Activated CD8-positive, alpha-beta T cell treated with anti-CD3 and anti-CD28 coated beads for 36 hours (primary cell): ENCODE measurements around the gene APPL1. TPM values are rescaled to one million over a fixed set of nuclear protein-coding genes. Genes with fewer than 3 reads are reported as not detected.
A peak's percentile ranks its signal among the peaks of the same experiment; 100 is the strongest.

Source experiments
- ATAC-seq: fragments of 200-7000 bp; cut with Tn5 transposase; one replicate; pipeline ENCODE4 v1.10.0; 2021; ENCODE audit warnings: mild to moderate bottlenecking, moderate library complexity
- CTCF ChIA-PET: fragments of 350-600 bp; sonication (Branson Sonifier 250); formaldehyde crosslinking; loops from one replicate; lab custom pipeline; 2021; ENCODE audit warnings: antibody characterized with exemption; lab: Charles Lee
- POLR2A ChIA-PET: fragments of 350-600 bp; sonication (Branson Sonifier 250); formaldehyde crosslinking; loops from one replicate; lab custom pipeline; 2021; ENCODE audit warnings: antibody characterized with exemption; lab: Charles Lee
- DNase-seq: peaks from one replicate; pipeline ENCODE4 v3.0.0-alpha.2; 2020
- H3K27ac Mint-ChIP-seq: one replicate; pipeline ENCODE4 v1.8.0; 2021; ENCODE audit warnings: mild to moderate bottlenecking, mixed read lengths
- H3K27me3 Mint-ChIP-seq: one replicate; pipeline ENCODE4 v1.8.0; 2021; ENCODE audit warnings: mixed read lengths
- H3K36me3 Mint-ChIP-seq: one replicate; pipeline ENCODE4 v1.8.0; 2021; ENCODE audit warnings: low read depth, mixed read lengths
- H3K4me1 Mint-ChIP-seq: one replicate; pipeline ENCODE4 v1.8.0; 2021; ENCODE audit warnings: low read depth, mixed read lengths
- H3K4me3 Mint-ChIP-seq: one replicate; pipeline ENCODE4 v1.8.0; 2021; ENCODE audit warnings: mild to moderate bottlenecking, moderate library complexity, mixed read lengths
- H3K9me3 Mint-ChIP-seq: one replicate; pipeline ENCODE4 v1.8.0; 2021; ENCODE audit warnings: mixed read lengths
- CTCF ChIP-seq: fragments of 200-600 bp; IDR thresholded peaks from one replicate; pipeline ENCODE4 v1.8.0; 2022; ENCODE audit warnings: antibody characterized with exemption, mild to moderate bottlenecking
- intact Hi-C: fragments of 100-400 bp; cut with micrococcal nuclease; formaldehyde crosslinking; loops from one replicate; pipeline ENCODE4 v1.10.0; 2022
- total RNA-seq, 2 experiments: library from RNA; stranded (reverse); gene quantifications; one replicate each; pipeline ENCODE4 v1.2.3, GENCODE V29; 2021

The APPL1 gene
- total RNA-seq, 2 experiments from 2014 or later = 35.1 to 42.3 TPM

GRCh38 chr3:57278237-57278636, 50.7 kb downstream of the APPL1 start:
- H3K27ac Mint-ChIP-seq = no peak overlapping the region
- peaks cover 7% of the 10 kb centered on the region for H3K9me3 Mint-ChIP-seq
- DNase-seq = no peak
- peaks cover 3% of the 10 kb centered on the region for H3K36me3 Mint-ChIP-seq
- TF ChIP-seq CTCF = no peak
- intact Hi-C loops = no loop called here
- no peaks in the 10 kb centered on the region for H3K27me3 Mint-ChIP-seq
- no peak overlapping the region for H3K4me3 Mint-ChIP-seq
- no peak for ATAC-seq
- ChIA-PET CTCF (no interaction called here), POLR2A (no interaction called here)
- no peaks in the 10 kb centered on the region for H3K4me1 Mint-ChIP-seq

DNA sequence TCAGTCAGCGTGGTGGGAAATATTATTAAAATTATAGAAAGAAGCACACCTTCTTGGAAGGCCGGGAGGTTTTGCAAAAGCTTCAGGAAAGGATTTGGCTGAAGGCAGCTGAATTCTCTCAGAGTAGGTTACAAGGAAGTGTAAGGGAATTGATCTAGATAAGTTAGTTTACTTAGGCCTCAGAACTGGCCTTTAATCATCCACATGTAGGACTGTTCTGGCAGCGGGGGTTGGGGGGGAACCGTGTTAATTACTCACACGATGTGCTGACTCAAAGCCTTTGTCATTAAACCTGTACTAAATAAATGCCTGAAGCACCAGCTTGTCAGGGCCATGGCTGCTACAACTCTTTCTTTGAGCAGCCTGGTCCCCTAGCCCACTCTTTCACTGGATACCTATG, 52.2 kb downstream of the APPL1 start:
- ChIA-PET POLR2A (no interaction called here), CTCF (no interaction called here)
- DNase-seq (peak; percentile 9), ATAC-seq (no peak)
- peaks cover 7% of the 10 kb centered on the region for H3K9me3 Mint-ChIP-seq
- no peaks in the 10 kb centered on the region for H3K4me1 Mint-ChIP-seq
- H3K4me3 Mint-ChIP-seq = no peak overlapping the region
- H3K36me3 Mint-ChIP-seq = peaks cover 3% of the 10 kb centered on the region
- intact Hi-C loops = no loop called here
- H3K27me3 Mint-ChIP-seq = no peaks in the 10 kb centered on the region
- no peak for TF ChIP-seq CTCF
- H3K27ac Mint-ChIP-seq = no peak overlapping the region

DNA sequence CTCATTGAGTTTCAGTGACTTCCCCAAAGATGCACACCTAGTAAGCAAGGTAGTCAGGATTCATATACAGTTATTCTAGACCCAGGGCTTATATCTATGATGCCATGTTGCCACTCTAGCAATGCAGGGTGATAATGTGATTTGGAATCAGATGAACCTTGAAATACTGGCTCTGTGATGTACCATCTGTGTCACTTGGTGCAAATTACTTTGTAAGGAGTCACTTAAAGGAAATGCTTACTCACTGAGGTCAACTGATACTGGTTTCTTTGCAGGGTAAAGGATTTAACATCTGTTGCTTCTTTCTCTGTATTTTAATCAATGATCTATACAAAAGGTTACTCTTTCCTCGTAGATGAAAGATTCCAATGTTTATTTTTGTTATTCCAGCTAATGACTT, 54.2 kb downstream of the APPL1 start:
- TF ChIP-seq CTCF = no peak
- Mint-ChIP-seq H3K9me3 (peaks cover 7% of the 10 kb centered on the region), H3K36me3 (peaks cover 3% of the 10 kb centered on the region), H3K27ac (no peak overlapping the region), H3K4me3 (no peak overlapping the region), H3K27me3 (no peaks in the 10 kb centered on the region), H3K4me1 (no peaks in the 10 kb centered on the region)
- DNase-seq (no peak), ATAC-seq (peak; percentile 55)
- intact Hi-C loops = no loop called here
- ChIA-PET CTCF (no interaction called here), POLR2A (no interaction called here)

DNA sequence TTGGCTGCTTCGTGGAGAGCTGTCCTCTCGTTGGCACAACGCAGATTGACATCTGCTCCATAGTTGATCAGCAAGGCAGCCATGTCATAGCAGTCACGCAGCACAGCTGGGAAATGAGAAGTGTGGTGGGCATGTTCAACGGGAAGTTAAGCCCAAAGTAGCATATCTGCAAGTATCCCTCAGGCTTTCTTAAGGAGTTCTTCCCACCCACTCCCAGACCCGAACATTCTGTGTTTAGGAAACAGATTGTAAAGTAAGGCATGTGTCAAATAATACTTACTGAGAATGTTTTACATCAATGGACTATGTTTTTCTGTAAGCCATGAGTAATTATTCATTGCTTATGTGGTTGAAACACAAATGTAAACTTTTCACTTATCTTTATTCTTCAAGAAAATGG, 55.8 kb downstream of the APPL1 start:
- H3K9me3 Mint-ChIP-seq = peaks cover 12% of the 10 kb centered on the region
- intact Hi-C loops = no loop called here
- H3K27me3 Mint-ChIP-seq = no peaks in the 10 kb centered on the region
- no peak for TF ChIP-seq CTCF
- CTCF ChIA-PET = no interaction called here
- ATAC-seq (no peak), DNase-seq (no peak)
- H3K4me1 Mint-ChIP-seq = no peaks in the 10 kb centered on the region
- peaks cover 3% of the 10 kb centered on the region for H3K36me3 Mint-ChIP-seq
- H3K27ac Mint-ChIP-seq = no peak overlapping the region
- POLR2A ChIA-PET = no interaction called here
- no peak overlapping the region for H3K4me3 Mint-ChIP-seq

DNA sequence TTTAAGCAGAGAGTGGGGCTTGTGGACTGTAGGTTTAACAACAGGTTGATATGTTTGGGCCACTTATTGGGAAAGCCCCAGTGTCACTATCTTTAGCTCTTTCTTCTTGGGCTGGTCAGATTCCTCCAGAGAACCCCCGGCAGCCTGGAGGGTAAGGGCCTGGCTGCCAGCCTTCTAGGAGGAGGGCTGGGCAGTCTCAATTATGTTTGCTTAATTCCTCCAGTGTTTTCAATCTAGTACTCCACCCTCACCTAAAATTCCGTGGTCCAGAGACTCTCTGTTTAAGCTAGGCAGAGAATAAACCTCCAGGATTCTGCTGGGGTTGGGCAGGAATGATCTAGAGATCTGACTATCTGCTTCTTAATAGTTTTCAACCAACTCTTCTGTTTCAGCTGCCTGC, 59.7 kb downstream of the APPL1 start:
- CTCF ChIA-PET = no interaction called here
- H3K27ac Mint-ChIP-seq = no peak overlapping the region
- no peaks in the 10 kb centered on the region for H3K4me1 Mint-ChIP-seq
- no peak for DNase-seq
- no peak overlapping the region for H3K4me3 Mint-ChIP-seq
- peaks cover 7% of the 10 kb centered on the region for H3K27me3 Mint-ChIP-seq
- POLR2A ChIA-PET = no interaction called here
- H3K36me3 Mint-ChIP-seq = no peaks in the 10 kb centered on the region
- intact Hi-C loops = no loop called here
- no peak for TF ChIP-seq CTCF
- no peak for ATAC-seq
- H3K9me3 Mint-ChIP-seq = peaks cover 5% of the 10 kb centered on the region
